ENCODE results near the gene ELMO1. TPM values are rescaled to one million over a fixed set of nuclear protein-coding genes. Genes with fewer than 3 reads are reported as not detected.

ELMO1 gene
- total and polyA plus RNA-seq, 8 donors: 18.2 to 55.3 (median 45.6) TPM

- intact Hi-C loops (cut with DNase I): no loop called here
- H3K36me3 ChIP-seq: peaks cover 0 to 31% of the 10 kb centered on the region in 2 donors
- no peak overlapping the region for H3K4me3 ChIP-seq
- TF ChIP-seq CTCF (IDR thresholded peaks at IDR 0.05): no peak
- ATAC-seq (no peak), DNase-seq (no peak)
- no peaks in the 10 kb centered on the region for H3K27me3 ChIP-seq
- H3K9me3 ChIP-seq: no peaks in the 10 kb centered on the region
- H3K4me1 ChIP-seq: no peaks in the 10 kb centered on the region
- no peak overlapping the region for H3K27ac ChIP-seq
Observed at GRCh38 chr7:36884910-36885309, 563.8 kb downstream of the ELMO1 start.

GRCh38 chr7:36884351-36884750 lies 564.3 kb downstream of the ELMO1 start:
- H3K36me3 ChIP-seq: peaks cover 0 to 30% of the 10 kb centered on the region in 2 donors
- DNase-seq (no peak), ATAC-seq (no peak)
- H3K27ac ChIP-seq: no peak overlapping the region
- H3K4me3 ChIP-seq: no peak overlapping the region
- TF ChIP-seq CTCF (IDR thresholded peaks at IDR 0.05): no peak
- no peaks in the 10 kb centered on the region for H3K27me3 ChIP-seq
- H3K4me1 ChIP-seq: no peaks in the 10 kb centered on the region
- intact Hi-C loops (cut with DNase I): no loop called here
- H3K9me3 ChIP-seq: no peaks in the 10 kb centered on the region

GRCh38 chr7:36881233-36881874 lies 567.3 kb downstream of the ELMO1 start:
- TF ChIP-seq CTCF (IDR thresholded peaks at IDR 0.05): no peak
- ATAC-seq (no peak), DNase-seq (no peak)
- intact Hi-C loops (cut with DNase I): no loop called here
- H3K27me3 ChIP-seq: no peaks in the 10 kb centered on the region
- no peak overlapping the region for H3K4me3 ChIP-seq
- no peak overlapping the region for H3K27ac ChIP-seq
- H3K9me3 ChIP-seq: no peaks in the 10 kb centered on the region
- no peaks in the 10 kb centered on the region for H3K4me1 ChIP-seq
- peaks cover 0 to 30% of the 10 kb centered on the region in 2 donors for H3K36me3 ChIP-seq

GRCh38 chr7:36880108-36880507 lies 568.6 kb downstream of the ELMO1 start:
- DNase-seq (no peak), ATAC-seq (no peak)
- intact Hi-C loops (cut with DNase I): no loop called here
- Histone ChIP-seq H3K27ac (no peak overlapping the region), H3K36me3 (peaks cover 0 to 31% of the 10 kb centered on the region in 2 donors), H3K4me1 (no peaks in the 10 kb centered on the region), H3K9me3 (no peaks in the 10 kb centered on the region), H3K4me3 (no peak overlapping the region), H3K27me3 (no peaks in the 10 kb centered on the region)
- no peak for TF ChIP-seq CTCF (IDR thresholded peaks at IDR 0.05)

- peaks cover 0 to 40% of the 10 kb centered on the region in 2 donors for H3K36me3 ChIP-seq
- TF ChIP-seq CTCF (IDR thresholded peaks at IDR 0.05): no peak
Observed at GRCh38 chr7:36879021-36879420, 569.6 kb downstream of the ELMO1 start.

More at GRCh38 chr7:36879021-36879420, 569.6 kb downstream of the ELMO1 start:
- no peak overlapping the region for H3K27ac ChIP-seq
- H3K4me1 ChIP-seq: no peaks in the 10 kb centered on the region
- H3K9me3 ChIP-seq: no peaks in the 10 kb centered on the region
- no peaks in the 10 kb centered on the region for H3K27me3 ChIP-seq
- H3K4me3 ChIP-seq: no peak overlapping the region
- ATAC-seq: no peak
- DNase-seq: no peak
- intact Hi-C loops (cut with DNase I): no loop called here

Measured in left lung (tissue), 10 donors.